Measurements from ENCODE around the gene KIAA1217.

The KIAA1217 gene

DNA sequence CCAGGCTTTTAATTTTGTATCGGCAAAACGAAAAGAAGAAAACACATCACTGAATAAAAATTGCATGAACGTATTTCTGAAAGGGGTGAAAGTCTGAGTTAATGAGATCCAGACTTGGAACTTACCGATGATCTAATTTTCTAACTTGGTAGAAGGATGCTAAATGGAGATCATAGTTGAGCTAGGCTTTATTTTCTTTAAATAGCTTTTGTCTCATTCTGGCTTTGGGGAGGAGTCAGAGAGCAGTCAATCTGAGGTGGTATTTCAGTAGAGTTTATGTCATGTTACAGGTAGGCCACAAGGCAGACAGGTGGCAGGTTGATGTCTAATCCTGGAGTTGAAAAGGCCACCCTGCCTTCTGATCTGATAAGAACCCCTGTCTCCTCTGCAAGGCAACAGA is 161.9 kb downstream of the KIAA1217 start:
- DNase-seq (ENCODE audit: low read depth in 2 of 2) = no peak

DNA sequence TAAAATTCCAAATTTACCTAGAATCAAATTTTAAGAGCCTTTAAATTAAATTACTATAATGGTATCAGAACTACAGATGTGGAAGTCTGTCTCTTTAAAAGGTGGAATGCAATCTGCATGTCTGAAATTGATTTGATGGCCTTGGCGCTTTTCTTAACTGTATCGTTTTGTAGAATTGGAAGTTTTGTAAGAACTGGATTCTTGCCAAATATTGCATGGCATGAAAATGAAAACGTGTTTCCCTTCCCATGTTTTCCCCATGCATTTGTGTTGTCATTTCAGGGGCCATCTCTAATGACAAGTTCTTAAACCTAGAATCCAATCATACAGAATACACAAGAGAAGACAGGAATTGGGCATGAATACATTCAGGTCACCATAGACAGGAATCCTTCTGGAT is 162.5 kb downstream of the KIAA1217 start:
- DNase-seq (ENCODE audit: low read depth in 2 of 2) = no peak

DNA sequence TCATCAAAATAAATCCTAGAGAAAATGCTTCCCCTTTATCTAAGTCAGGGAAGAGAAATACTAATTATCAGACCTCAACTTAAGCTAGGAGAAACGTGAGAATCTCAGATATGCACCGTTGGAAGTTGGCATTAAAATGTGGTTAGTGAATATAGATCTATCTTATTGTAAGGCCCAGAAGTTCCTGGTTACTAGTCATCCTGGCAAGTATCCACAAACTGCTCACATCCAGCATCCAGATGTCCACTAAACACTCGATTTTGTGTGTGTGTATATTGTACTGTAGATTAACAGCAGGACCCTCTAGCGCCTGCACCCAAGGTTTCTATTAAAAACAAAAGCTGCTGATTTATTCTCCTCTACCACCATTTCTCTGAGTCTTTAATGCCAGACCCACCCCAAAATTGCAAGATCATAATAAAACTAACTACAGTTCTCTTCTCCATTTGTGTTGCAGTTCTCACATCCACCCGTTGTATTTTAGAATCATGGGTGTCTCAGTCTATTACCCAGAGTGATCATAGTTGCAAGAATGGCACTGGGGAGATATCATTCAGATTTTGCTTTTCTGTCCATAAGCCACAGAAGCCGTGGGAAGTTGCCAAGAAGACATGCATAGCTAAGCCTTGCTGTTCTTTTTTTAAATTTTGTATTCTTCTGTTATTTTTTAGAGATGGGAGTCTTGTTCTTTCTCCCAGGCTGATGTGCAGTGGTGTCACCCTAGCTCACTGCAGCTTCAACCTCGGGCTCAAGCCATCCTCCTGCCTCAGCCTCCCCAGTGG is 165.4 kb downstream of the KIAA1217 start:
- no peak for DNase-seq (ENCODE audit: low read depth in 2 of 2)

DNA sequence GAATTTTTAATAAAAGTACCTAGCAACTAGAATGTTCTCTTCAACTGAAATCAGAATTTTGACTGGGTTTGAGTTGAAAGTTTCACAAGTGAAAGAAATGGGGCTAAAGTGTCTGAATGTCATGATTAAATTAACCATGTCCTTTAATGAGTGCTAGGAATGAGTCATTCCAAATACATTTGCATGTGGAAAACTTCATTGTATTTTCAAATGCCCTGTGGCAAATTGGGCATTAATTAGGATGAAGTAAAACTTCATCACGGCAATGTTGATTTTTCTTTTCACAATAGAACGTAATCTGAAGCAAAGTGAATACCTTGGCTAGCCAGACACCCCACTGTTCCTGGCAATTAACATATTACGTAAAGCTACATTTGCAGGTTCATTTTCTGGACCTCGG is 166.6 kb downstream of the KIAA1217 start:
- no peak for DNase-seq (ENCODE audit: low read depth in 2 of 2)

DNA sequence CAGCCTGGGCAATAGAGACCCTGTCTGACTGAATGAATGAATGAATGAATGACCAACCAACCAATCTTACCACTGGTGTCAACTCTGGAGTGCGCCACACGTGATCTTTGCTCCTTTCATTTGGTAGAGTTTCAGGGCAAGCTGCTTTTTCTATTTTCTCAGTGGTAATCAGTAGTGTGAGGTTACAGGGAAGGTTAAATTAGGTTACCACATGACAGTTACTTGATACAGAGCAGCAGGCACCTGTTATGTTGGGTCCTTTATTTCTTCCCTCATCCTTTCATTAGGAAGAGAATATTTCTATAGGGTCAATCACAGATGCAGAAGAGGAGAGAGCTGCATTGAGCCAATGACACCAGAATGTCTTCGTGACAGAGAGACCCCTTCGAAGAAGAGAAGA is 167.8 kb downstream of the KIAA1217 start:
- no peak for DNase-seq (ENCODE audit: low read depth in 2 of 2)

DNA sequence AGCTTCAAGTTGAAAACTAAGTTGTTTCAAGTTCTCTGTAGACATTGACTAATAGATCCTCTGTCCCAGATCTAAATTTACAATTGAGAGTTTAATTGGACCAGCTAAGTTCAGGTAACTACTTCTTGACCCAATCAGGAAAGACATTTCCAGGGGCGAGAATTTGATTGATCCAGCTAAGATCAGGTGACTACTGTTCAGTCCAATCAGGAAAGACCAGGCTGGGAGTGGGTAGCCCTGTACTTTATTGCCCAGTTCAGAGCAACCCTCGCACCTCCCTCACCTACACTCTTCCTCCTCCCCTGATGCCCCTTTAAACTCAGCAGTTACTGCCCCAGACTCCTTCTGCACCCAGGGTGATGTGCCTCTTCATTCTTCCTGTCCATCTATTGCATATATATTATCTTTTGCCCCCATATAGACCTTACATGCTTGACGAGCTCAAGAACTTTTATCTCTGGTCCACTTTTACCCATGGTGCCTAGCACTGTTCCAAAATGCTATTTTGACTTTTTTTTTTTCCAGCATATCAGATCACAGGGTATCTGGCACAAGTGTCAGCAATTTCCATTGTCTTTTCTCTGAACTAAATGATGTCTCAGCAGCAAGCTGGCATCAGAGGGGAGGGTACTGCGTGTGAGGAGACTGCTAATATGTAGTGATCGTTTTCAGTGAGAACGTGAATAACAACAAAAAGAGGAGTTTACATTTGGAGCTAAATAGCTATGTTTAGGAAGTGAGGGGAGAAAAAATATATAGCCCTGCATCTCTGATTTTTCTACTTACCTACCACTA is 169.4 kb downstream of the KIAA1217 start:
- DNase-seq (ENCODE audit: low read depth in 2 of 2) = no peak

DNA sequence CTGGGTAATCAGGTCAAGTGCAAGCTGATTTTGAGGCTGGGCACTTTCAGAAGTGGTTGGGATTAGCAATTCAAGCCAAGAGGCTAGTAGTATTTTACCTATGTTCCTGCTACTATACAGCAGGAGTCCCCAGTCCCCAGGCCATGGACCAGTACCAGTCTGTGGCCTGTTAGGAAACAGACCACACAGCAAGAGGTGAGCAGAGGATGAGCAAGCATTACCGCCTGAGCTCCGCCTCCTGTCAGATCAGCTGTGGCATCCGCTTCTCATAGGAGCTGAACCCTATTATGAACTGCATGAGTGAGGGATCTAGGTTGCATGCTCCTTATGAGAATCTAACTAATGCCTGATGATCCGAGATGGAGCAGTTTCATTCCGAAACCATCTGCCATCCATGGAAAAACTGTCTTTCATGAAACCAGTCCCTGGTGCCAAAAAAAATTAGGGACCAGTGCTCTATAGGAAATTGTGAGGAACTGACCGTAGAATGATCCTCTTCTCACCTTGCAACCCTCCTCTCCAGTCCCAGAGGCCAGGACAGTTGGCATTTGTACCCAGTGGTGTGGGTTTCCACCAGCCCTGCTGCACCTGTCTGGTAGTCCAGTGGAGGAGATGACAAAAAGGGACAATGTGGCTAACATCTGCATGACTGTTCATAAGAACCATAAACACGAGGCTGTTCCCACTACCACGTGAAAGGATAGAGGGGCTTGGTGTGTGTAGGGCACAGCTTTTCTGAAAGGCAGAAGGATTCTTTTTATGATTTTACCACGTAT is 172.5 kb downstream of the KIAA1217 start:
- no peak for DNase-seq (ENCODE audit: low read depth in 2 of 2)

DNA sequence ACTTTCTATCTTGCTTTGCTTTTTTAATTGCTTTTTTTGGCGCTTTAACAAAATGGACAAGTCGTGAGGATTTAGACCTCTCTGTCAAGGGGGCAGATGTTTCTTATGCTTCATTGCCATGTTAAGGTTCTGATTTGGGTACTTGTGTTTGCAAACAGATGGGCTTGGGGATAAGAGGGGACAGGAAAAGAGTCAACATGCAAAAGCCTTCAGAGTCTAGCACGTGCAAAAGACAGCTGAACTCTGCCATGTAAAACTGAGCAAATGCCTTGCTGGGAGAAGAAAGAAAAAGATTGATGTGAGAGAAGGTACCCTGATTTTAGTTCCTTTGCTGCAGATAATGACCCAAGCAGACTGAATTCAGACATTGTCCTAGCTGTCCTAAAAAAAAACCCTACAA is 173.1 kb downstream of the KIAA1217 start:
- no peak for DNase-seq (ENCODE audit: low read depth in 2 of 2)

DNA sequence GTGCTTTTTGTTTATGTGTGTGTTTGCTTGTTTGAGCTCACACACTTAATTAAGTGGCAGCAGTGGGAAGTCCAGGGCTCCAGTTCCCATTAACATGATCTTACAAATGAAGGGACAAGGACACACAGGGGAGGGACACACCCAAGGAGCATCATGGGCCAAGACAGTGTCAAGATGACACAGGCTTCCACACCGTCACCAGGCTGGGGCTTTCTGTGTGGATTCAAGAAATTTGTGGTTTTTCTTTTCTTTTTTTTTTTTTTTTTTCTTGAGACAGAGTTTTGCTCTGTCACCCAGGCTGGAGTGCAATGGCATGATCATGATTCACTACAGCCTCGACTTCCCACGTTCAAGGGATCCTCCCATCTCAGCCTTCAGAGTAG is 173.6 kb downstream of the KIAA1217 start:
- peak in 1 of 2 donors; percentile 1 for DNase-seq (ENCODE audit: low read depth in 2 of 2)

DNA sequence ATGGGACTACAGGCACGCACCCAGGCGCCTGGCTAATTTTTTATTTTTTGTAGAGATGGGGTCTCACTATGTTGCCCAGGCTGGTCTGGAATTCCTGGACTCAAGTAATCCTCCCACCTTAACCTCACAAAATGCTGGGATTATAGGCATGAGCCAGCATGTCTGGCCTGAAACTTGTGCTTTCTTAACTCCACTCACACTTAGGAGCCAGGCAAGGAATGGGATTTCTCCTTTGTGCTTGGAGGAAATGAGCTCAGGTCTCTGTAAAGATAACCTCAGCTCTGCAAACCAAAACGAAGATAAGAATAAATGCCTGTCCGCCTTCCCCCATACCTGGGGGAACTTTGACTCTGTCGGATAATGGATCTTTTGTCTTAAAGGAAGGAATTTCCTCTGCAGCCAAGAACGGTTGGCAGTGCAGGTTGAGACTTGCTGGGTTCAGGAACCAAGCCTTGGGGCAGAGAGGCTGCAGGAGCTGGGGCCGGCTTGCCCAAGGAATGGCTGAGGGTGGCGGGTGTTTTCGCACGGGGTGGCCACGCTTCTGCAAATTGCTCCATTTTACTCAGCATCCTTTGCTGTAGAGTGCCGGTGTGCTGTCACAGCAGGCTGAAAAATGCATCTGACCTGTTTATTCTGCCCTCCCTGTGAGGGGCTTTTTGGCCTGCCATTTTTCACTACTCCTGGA is 174.2 kb downstream of the KIAA1217 start:
- DNase-seq (ENCODE audit: low read depth in 2 of 2) = no peak

DNA sequence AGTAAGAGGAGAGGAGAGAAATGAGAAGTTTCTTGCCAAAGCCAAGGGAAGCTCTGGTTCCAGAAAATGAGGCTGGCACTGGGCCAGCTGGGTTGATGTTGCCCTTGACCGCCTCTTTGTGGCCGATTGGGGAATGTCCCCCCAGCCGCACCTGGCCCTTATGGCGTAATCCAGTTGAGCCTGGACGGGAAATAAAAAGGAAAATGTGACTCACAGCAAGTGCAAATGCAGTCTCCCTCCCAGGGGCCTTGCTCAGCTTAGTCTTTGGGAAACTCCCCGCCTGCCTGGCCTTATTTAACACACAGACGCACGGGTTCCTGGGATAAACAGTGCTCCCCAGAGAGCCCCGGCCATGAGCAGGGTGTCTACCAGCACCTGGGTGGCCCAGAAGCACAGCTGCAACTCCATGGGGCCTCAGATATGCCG is 174.8 kb downstream of the KIAA1217 start:
- peak; percentile 22 to 48 for DNase-seq (ENCODE audit: low read depth in 2 of 2)

DNA sequence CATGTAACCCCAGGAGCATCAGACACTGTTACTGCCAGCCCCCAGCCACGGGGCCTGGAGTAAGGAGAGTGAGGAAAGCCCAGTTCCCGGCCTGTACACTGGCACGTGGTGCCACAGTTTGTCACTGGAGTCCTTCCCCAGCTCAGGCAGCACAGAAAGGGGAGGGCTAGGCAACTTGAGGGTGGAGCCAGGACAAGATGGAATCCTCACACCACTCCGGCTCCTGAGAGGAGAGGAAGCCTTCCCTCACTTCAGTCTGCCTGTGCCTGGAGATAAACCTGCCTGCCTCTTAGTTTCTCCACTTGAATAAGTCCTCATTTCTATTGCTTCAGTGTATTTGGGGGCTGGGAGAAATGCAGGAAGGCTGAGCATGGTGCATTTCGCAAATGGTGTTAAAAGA is 176.0 kb downstream of the KIAA1217 start:
- no peak for DNase-seq (ENCODE audit: low read depth in 2 of 2)

DNA sequence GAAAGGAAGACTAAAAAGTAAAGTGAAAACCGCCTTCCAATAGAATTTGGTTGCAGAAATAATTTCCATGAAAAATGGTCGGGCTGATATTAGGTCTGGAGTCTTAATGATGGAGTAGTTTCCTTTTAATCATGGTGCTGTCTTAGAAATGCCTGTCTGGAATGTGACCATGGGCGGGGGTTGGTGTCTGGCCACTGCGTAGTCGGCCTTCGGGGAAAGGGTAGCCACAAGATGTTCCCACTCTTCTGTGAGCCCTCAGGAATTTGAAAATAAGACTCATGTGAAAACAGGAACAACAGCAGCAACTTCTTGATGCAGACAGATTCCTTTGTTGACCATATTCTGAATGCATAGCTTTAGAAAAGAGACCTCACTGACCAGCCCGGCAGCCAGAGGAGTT is 176.8 kb downstream of the KIAA1217 start:
- DNase-seq (ENCODE audit: low read depth in 2 of 2) = no peak

DNA sequence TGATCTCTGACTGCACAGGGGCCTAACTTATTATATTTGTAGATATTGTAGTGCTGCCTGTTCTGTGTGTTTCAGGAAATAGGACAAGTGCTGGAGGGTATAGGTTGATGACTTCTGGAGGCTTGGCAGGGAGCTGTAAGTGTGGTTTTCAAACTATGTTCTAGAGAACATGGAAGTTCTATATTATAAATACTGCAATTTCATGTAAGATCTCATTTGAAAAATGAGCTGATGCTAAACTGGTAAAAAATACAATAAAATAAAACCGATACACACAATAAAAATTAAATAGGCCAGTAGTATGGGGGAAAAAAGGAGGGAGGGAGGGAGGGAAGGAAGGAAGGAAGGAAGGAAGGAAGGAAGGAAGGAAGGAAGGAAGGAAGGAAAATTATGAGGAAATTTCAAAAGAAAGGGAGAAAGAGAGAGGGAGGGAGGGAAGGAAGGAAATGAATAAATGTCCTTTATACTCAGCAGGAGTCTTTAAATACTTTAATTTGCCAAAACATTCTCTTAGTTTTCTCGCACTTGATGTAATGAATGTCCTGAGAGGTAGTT is 181.3 kb downstream of the KIAA1217 start:
- no peak for DNase-seq (ENCODE audit: low read depth in 2 of 2)

DNA sequence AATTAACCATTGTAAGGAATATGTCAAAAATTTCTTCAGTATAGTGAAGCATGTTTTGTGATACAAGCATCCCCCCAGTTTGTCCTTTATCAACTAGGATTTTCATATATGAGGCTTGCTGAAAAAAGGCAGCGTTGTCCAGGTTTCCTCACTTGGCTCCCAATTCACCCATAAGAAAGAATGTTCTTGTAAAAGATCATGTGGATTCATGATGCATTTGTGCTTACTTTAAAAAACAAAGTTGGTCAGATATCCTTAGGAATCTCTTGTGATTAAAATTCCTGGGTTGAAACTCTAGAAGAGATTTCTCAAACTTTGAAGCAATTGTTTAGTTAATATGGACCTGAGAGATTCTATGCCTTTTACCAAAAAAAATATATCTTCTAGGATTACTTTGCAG is 181.8 kb downstream of the KIAA1217 start:
- no peak for DNase-seq (ENCODE audit: low read depth in 2 of 2)

DNA sequence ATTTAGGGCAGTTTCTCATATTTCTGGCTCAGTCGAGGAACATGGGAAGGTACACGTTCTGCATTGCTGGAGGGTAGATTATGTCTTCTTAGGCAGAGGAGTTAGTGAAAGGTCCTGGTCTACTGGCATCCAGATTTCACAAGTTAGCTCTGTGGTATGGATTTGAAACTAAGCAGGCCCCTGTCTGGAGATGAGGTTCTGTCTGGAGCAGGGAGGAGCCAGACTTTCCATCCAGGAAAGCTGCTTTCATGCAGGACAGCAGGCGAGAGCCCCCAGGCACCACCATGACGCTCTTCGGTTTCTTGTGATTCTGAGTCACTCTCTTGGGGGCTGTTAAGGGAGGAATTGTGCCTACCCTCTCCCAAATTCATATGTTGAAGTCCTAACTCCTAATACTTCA is 184.3 kb downstream of the KIAA1217 start:
- no peak for DNase-seq (ENCODE audit: low read depth in 2 of 2)

DNA sequence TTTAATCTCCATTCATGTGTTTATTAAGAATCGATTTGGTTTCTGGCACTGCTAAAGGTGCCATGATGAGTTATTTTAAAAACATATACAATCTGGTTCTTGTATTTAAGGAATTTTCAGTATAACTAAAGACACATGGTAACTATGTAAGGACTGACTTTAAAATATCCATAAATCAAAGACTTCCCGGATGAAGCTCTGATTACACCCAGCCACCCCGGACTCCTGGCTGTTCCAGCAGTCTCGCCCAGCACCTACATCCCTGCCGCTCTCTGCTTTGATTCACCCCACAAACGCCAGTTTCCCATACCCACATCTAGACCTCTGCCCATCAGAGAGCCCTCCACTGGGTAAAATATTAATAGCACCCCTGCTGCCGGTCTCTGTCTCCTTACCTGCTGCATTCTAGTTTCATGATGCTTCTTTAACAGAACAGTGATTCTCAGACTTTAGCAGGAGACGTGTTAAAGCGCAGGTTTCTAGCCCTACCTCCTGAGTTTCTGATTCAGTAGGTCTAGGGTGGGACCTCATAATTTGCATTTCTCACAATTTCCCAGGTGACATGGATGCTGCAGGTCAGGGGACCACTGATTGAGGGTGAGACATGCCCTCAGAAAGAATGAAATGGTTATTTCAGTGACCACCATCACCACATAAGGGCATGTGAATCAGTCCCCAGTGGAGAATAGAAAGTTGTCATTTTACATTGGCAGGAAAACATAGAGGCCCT is 185.7 kb downstream of the KIAA1217 start:
- no peak for DNase-seq (ENCODE audit: low read depth in 2 of 2)

DNA sequence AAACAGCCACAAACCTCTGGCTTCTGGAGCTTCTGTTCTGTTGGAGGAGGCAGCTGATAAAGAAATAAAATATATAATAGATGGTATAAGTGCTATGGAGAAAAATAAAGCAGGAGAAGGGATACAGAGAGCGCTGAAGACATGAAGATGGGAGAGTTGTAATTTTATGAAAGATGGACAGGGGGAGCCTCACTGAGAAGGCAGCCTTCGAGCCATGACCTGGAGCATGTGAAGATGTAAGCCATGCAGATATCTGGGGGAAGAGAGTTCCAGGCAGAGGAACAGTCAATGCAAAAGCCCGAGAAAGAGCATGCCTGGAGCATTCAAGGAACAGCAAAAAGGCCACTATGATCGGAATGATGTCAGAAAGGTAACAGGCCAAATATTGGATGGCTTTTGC is 187.5 kb downstream of the KIAA1217 start:
- DNase-seq (ENCODE audit: low read depth in 2 of 2) = no peak

DNA sequence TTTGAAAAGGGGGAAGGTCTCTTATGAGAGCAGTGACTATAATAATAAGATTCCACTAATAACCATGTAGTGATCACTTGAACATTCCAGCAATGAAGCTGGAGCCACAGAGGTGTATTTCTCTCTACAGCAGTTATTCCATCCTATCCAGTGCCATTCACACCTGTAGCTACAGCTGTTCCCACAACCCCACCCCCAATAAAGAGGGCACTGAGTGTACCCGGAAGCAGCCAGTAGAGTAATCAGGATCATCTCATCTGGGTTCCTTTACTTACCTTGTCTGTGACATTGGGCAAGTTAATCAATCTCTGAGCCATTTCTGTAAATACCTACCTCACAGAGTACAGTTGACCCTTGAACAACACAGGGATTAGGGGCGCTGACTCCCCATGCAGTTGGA is 188.7 kb downstream of the KIAA1217 start:
- no peak for DNase-seq (ENCODE audit: low read depth in 2 of 2)

DNA sequence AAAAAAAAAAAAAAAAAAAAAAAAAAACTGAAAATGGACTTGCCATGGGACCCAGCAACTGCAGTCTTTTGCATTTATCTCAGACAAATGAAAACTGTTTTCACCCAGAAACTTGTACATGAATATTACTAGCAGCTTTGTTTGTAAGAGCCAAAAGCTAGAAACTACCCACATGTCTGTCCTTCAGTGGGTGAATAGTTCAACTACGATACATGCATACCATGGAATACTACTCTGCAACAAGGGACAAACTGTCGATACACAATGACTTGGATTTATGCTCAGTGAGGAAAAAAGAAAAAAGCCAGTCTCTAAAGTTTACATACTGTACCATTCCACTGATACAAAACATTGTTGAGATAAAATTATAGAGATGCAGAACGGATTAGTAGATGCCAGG is 195.6 kb downstream of the KIAA1217 start:
- no peak for DNase-seq (ENCODE audit: low read depth in 2 of 2)

DNA sequence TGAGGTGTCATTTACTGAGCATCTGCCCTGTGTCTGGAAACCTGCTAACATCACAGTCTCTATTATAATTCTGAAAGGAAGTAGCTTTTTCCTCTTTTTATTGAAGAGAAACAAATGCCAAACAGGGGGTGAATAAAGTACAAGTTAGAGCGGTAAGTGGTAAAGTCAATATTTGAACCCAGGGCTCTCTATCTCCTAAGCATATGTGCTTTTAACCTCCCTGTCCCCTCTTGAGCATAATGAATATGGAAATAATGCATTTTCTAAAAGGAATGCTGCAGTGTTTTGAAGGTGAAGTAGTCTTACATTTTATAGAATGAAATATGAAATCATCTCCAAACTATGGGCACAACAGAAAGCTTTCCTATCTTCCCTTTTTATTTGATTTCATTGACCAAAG is 196.7 kb downstream of the KIAA1217 start:
- no peak for DNase-seq (ENCODE audit: low read depth in 2 of 2)
